Uterus (tissue), 2 donors: ENCODE results near the gene GALNT12.

Source experiments
- CTCF ChIP-seq, 4 experiments: fragments of 200-600 bp in 2 of 4; fragments of 450-650 bp in 2 of 4; sonication (generic) in 2 of 4; IDR thresholded peaks; one replicate each; pipeline ENCODE4 v1.5.1; 2016 to 2019; ENCODE audit warnings: antibody characterized with exemption in 4 of 4, mild to moderate bottlenecking in 2 of 4, moderate library complexity in 1 of 4
- POLR2A ChIP-seq, 2 donors: fragments of 450-650 bp; IDR thresholded peaks; one replicate each; pipeline ENCODE4 v1.6.1; 2016; ENCODE audit warnings: antibody characterized with exemption in 2 of 2, mild to moderate bottlenecking in 1 of 2, moderate library complexity in 1 of 2

GRCh38 chr9:98784831-98785806 lies 22.4 kb upstream of the GALNT12 start:
- no peak for TF ChIP-seq CTCF (IDR thresholded peaks at IDR 0.05)
- no peak for TF ChIP-seq POLR2A (IDR thresholded peaks at IDR 0.05)
